CD4-positive, alpha-beta T cell (primary cell): ENCODE measurements around the gene YY1AP1. TPM values are rescaled to one million over a fixed set of nuclear protein-coding genes. Genes with fewer than 3 reads are reported as not detected.
"Not testable (repeated sequence)": the region's sequence is repeated elsewhere in the genome, so short reads cannot be mapped to it uniquely, and the experiment has no call there.

Experiments used
- ATAC-seq: fragments of 200-7000 bp; cut with Tn5 transposase; one replicate; pipeline ENCODE4 v1.10.0; 2022; ENCODE audit warnings: mild to moderate bottlenecking; ENCODE audit not compliant: poor library complexity
- CTCF ChIA-PET: fragments of 350-600 bp; sonication (Branson Sonifier 250); formaldehyde crosslinking; loops from one replicate; lab custom pipeline; 2021; ENCODE audit warnings: antibody characterized with exemption, inconsistent platforms; lab: Charles Lee
- POLR2A ChIA-PET: fragments of 350-600 bp; sonication (Branson Sonifier 250); formaldehyde crosslinking; loops from one replicate; lab custom pipeline; 2021; ENCODE audit warnings: antibody characterized with exemption, inconsistent platforms; lab: Charles Lee
- DNase-seq, 14 experiments: peaks; one replicate each; pipeline ENCODE4 v3.0.0-alpha.2; 2013 to 2020; ENCODE audit warnings: mixed read lengths in 2 of 14
- H3K27ac ChIP-seq, 2 donors: one replicate each; pipeline versions ENCODE4 v1.5.1 to v1.7.0; 2013; ENCODE audit warnings: low read length in 2 of 2, low read depth in 1 of 2, mild to moderate bottlenecking in 1 of 2
- H3K27me3 ChIP-seq, 2 experiments: 1 replicate in 1 of 2; 2 replicates in 1 of 2; pipeline versions ENCODE4 v1.6.1 to v1.7.0; 2013; ENCODE audit warnings: low read length in 2 of 2, control low read depth in 1 of 2, mild to moderate bottlenecking in 1 of 2, moderate library complexity in 1 of 2; ENCODE audit not compliant: insufficient read depth in 2 of 2, control insufficient read depth in 1 of 2
- H3K36me3 ChIP-seq: one replicate; pipeline ENCODE4 v1.6.1; 2013; ENCODE audit warnings: low read length, control low read depth; ENCODE audit not compliant: insufficient read depth
- H3K4me1 ChIP-seq: one replicate; pipeline ENCODE4 v1.6.1; 2013; ENCODE audit warnings: low read length, control low read depth; ENCODE audit not compliant: insufficient read depth
- H3K4me3 ChIP-seq: one replicate; pipeline ENCODE4 v1.5.1; 2013; ENCODE audit warnings: mild to moderate bottlenecking, low read length, moderate library complexity
- H3K9me3 ChIP-seq, 2 experiments: 1 replicate in 1 of 2; 2 replicates in 1 of 2; pipeline versions ENCODE4 v1.6.1 to v1.7.0; 2013; ENCODE audit warnings: low read length in 2 of 2, mild to moderate bottlenecking in 2 of 2, control low read depth in 1 of 2, moderate library complexity in 1 of 2; ENCODE audit not compliant: control insufficient read depth in 1 of 2, insufficient read depth in 1 of 2
- H3K27ac Mint-ChIP-seq: one replicate; pipeline ENCODE4 v1.8.0; 2020; ENCODE audit warnings: mixed read lengths
- H3K27me3 Mint-ChIP-seq: one replicate; pipeline ENCODE4 v1.8.0; 2021; ENCODE audit warnings: mixed read lengths
- H3K36me3 Mint-ChIP-seq: one replicate; pipeline ENCODE4 v1.8.0; 2021; ENCODE audit warnings: low read depth, mixed read lengths
- H3K4me1 Mint-ChIP-seq: one replicate; pipeline ENCODE4 v1.8.0; 2021; ENCODE audit warnings: low read depth, mixed read lengths
- H3K4me3 Mint-ChIP-seq: one replicate; pipeline ENCODE4 v1.8.0; 2020; ENCODE audit warnings: mild to moderate bottlenecking, mixed read lengths
- H3K9me3 Mint-ChIP-seq: one replicate; pipeline ENCODE4 v1.8.0; 2020; ENCODE audit warnings: mixed read lengths
- intact Hi-C, 2 experiments: fragments of 100-400 bp; cut with DNase I in 1 of 2; cut with micrococcal nuclease in 1 of 2; formaldehyde crosslinking; loops; one replicate each; pipeline versions ENCODE4 v1.15.1 to v1.9.0; 2023 to 2025; cut with DNase I, micrococcal nuclease
- total RNA-seq, 174 experiments: library from RNA in 2 of 174; stranded (reverse) in 2 of 174; gene quantifications; one replicate each; pipeline ENCODE4 v1.2.3 and lab custom pipeline; 2021 to 2026
- TF ChIP-seq, protein P1 (sequence below): fragments of 200-600 bp; IDR thresholded peaks from one replicate; pipeline ENCODE4 v1.8.0; 2022; ENCODE audit warnings: antibody characterized with exemption, mild to moderate bottlenecking

The YY1AP1 gene
- total RNA-seq, 2 experiments from 2014 or later: 71.1 to 81.2 TPM

DNA sequence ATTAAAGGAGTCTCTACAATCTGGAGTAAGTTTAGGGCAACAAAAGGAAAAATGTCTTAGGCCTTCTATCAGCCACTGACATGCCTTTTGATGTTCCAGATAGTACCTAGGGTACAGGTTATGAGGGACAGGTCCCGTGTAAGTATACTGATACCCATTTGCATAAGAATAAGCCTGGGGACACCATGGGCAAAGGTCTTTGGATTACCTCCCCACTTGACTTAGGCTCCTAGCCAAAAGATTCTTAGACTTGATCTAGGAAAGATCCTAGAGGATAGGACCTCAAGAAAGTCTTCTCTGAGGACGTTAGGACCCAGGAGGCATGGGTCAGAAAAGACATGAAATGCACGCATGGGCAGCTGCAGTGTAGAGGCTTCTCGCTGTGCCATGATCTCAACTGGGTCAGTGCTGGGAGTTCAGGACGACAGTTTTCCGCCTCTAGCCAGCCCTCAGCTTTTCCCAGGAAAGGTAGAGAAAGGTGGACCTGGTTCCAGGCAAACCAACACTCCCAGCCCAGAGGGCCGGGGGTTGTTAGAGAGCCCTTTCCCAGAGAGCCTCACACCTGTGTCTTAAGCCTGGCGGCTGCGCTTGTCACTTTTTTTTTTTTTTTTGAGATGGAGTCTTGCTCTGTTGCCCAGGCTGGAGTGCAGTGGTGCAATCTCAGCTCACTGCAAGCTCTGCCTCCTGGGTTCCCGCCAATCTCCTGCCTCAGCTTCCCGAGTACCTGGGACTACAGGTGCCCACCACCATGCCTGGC, 52.0 kb downstream of the YY1AP1 start:
- peaks cover 3% of the 10 kb centered on the region for H3K36me3 Mint-ChIP-seq
- TF ChIP-seq, protein P1, sequence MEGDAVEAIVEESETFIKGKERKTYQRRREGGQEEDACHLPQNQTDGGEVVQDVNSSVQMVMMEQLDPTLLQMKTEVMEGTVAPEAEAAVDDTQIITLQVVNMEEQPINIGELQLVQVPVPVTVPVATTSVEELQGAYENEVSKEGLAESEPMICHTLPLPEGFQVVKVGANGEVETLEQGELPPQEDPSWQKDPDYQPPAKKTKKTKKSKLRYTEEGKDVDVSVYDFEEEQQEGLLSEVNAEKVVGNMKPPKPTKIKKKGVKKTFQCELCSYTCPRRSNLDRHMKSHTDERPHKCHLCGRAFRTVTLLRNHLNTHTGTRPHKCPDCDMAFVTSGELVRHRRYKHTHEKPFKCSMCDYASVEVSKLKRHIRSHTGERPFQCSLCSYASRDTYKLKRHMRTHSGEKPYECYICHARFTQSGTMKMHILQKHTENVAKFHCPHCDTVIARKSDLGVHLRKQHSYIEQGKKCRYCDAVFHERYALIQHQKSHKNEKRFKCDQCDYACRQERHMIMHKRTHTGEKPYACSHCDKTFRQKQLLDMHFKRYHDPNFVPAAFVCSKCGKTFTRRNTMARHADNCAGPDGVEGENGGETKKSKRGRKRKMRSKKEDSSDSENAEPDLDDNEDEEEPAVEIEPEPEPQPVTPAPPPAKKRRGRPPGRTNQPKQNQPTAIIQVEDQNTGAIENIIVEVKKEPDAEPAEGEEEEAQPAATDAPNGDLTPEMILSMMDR: no peak
- Histone ChIP-seq H3K27ac (no peak overlapping the region), H3K4me1 (peaks cover 20% of the 10 kb centered on the region), H3K9me3 (no peaks in the 10 kb centered on the region), H3K36me3 (no peaks in the 10 kb centered on the region), H3K4me3 (peak overlapping the region; percentile 73), H3K27me3 (peaks cover 0 to under 1% of the 10 kb centered on the region in 2 experiments)
- H3K27me3 Mint-ChIP-seq: no peaks in the 10 kb centered on the region
- H3K27ac Mint-ChIP-seq: peak overlapping the region; percentile 86
- DNase-seq (no peak), ATAC-seq (no peak)
- intact Hi-C loops: no loop called here
- ChIA-PET CTCF (no interaction called here), POLR2A (interaction anchor here (0.6 to 1.2 kb wide), 3 partner anchors 150 to 576 kb away, joined by 3 to 5 read pairs (median 4); partner anchors contain the start of gene PMF1)
- peak overlapping the region; percentile 96 for H3K4me3 Mint-ChIP-seq
- H3K4me1 Mint-ChIP-seq: peaks cover 20% of the 10 kb centered on the region
- no peaks in the 10 kb centered on the region for H3K9me3 Mint-ChIP-seq

DNA sequence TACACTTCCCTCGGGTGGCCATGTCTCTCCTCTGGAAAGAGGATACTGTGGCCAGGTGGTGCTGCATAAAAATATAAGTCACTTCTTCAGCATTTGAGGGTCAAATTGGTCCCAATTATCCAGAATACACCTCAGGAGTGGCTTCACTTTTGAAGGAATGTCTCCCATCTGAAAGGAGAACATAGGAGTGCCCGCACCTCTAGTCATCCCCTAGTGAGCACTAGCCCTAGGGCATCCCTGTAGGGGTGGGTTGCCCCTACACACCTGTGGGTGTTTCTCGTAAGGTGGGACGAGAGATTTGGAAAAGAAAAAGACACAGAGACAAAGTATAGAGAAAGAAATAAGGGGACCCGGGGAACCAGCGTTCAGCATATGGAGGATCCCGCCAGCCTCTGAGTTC, 62.1 kb downstream of the YY1AP1 start:
- H3K4me1 ChIP-seq, ATAC-seq, CTCF ChIA-PET, H3K27ac ChIP-seq, H3K4me1 Mint-ChIP-seq, H3K9me3 ChIP-seq, DNase-seq, H3K4me3 Mint-ChIP-seq, intact Hi-C loops, H3K9me3 Mint-ChIP-seq, H3K27me3 ChIP-seq, H3K36me3 Mint-ChIP-seq, H3K27me3 Mint-ChIP-seq, POLR2A ChIA-PET, H3K36me3 ChIP-seq, H3K4me3 ChIP-seq, H3K27ac Mint-ChIP-seq: not testable (repeated sequence)

DNA sequence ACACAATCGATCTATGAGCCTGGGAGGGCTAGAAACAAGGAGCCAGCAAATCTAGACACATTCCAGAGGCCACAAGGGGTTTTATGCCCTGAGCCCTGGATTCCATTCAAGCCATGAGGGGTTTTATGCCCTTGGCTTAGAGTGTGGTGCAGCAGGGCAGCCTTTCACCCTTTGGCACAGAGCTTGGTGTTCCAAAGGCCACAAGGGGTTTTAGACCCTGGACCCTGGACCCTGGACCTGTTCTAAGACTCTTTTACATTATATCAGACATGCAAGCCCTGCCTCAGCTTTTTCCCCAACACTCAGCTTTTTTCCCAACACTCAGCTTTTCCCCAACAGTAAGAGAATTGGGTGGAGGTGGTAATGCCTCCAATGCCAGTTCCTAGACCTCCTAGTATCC, 65.2 kb downstream of the YY1AP1 start:
- Mint-ChIP-seq H3K9me3 (no peaks in the 10 kb centered on the region), H3K27ac (no peak overlapping the region), H3K36me3 (peaks cover 4% of the 10 kb centered on the region), H3K27me3 (no peaks in the 10 kb centered on the region), H3K4me1 (no peaks in the 10 kb centered on the region), H3K4me3 (no peak overlapping the region)
- Histone ChIP-seq H3K4me1 (no peaks in the 10 kb centered on the region), H3K4me3 (no peak overlapping the region), H3K9me3 (no peaks in the 10 kb centered on the region), H3K27me3 (no peaks in the 10 kb centered on the region), H3K36me3 (no peaks in the 10 kb centered on the region), H3K27ac (no peak overlapping the region)
- intact Hi-C loops: no loop called here
- POLR2A ChIA-PET: interaction anchor here (0.6 kb wide), 1 partner anchor 82 kb away, joined by 3 read pairs; no protein-coding TSS in a partner anchor
- ATAC-seq: no peak
- CTCF ChIA-PET: no interaction called here
- DNase-seq: no peak
- TF ChIP-seq, protein P1: no peak
